GM12801 (cell line): ENCODE results near the gene CARD9.

Experiments
- TF ChIP-seq, protein P1 (sequence below): IDR thresholded peaks from one replicate; pipeline ENCODE4 v1.5.1; 2011; ENCODE audit warnings: control low read depth; ENCODE audit not compliant: insufficient read length; ENCODE audit errors: extremely low read depth

CARD9 gene

DNA sequence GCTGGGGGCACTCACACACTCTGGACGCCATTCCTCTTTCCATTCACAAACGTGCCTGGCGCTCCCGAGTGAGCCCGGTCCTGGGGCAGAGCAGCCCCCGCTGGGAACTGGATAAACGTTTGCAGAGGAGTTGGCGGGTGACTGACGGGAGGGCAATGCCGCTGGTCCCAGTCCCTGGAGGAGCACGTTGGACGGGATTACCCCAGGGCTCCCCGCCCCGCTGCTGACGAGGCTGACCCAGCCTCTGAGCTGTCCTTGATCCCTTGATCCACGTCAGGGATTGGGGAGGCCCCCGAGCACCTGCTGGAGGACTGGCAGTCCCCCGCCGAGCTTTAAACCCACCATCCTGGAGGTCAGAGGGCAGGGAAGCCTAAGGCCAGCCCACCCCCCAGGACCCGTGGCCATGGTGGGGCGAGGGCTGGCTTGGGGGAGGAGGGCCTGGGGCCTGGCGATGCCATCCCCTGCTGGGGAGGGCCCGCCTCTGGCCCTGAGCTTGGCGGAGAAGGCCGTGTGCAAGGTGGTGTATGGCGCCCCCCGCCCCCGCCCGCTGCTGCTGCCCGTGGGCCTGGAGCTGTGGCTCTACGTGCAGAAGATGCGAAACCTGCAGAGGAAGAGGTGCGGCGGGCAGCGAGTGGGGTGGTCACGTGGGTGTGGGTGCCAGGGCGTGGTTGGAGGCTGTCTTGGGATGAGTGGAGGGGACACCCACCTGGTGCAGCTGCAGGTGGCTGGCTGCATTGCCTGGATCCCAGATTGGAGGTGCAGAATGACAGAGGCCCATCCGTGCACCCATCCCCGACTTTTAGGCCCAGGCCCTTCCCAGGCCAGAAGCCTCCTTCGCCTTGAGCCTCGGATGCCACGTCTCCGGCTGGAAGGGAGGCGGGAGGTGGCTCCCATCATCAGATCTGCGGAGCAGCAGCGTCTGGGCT lies 41.6 kb downstream of the CARD9 start:
- TF ChIP-seq, protein P1, sequence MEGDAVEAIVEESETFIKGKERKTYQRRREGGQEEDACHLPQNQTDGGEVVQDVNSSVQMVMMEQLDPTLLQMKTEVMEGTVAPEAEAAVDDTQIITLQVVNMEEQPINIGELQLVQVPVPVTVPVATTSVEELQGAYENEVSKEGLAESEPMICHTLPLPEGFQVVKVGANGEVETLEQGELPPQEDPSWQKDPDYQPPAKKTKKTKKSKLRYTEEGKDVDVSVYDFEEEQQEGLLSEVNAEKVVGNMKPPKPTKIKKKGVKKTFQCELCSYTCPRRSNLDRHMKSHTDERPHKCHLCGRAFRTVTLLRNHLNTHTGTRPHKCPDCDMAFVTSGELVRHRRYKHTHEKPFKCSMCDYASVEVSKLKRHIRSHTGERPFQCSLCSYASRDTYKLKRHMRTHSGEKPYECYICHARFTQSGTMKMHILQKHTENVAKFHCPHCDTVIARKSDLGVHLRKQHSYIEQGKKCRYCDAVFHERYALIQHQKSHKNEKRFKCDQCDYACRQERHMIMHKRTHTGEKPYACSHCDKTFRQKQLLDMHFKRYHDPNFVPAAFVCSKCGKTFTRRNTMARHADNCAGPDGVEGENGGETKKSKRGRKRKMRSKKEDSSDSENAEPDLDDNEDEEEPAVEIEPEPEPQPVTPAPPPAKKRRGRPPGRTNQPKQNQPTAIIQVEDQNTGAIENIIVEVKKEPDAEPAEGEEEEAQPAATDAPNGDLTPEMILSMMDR: no peak

DNA sequence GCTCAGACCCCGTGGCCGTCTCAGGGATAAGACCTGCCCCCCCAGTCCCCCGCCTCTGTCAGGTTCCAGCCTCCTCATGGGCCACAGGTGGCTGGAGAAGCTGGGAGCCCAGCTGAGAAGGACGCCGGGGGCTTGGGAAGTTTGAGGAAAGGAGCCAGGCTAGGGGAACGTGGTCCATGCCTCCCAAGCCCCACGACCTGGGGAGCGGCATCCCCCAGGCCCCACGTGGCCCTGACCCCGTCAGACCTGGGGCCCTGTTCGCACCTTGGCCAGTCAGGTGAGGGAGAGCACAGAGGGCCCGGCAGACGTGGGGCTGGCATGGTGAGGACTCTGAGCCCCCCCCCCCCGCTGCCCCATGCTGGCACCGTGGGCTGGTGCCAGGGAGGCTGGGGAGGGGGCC lies 42.4 kb downstream of the CARD9 start:
- TF ChIP-seq, protein P1: no peak

DNA sequence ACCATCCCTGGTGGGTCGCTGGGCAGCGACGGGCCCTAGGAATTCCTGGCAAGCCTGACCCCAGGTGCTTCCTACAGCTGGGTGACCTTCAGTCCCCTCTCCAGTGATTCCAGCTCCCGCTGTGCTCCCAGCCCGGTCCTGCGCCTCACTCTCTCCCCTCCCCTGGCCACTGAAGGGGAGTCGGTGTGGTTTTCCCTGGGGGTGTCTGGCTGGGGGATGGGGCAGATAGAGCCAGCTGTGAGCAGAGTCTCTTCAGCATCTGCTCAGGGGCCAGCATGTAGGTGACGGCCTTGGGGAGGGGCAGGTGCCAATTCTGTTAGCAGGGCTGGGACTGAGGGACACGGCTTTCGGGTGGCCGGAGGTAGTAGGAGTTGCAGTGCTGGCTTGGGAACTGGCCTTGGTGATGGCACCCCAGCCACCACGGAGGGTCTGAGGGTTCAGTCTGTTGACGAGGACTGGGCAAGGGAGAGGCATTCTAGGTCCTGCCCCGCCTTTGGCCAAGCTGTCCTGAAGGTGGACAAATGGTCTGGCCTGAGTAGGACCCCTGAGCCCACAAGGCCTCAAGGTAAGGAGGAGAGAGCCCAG lies 43.0 kb downstream of the CARD9 start:
- TF ChIP-seq, protein P1: no peak

DNA sequence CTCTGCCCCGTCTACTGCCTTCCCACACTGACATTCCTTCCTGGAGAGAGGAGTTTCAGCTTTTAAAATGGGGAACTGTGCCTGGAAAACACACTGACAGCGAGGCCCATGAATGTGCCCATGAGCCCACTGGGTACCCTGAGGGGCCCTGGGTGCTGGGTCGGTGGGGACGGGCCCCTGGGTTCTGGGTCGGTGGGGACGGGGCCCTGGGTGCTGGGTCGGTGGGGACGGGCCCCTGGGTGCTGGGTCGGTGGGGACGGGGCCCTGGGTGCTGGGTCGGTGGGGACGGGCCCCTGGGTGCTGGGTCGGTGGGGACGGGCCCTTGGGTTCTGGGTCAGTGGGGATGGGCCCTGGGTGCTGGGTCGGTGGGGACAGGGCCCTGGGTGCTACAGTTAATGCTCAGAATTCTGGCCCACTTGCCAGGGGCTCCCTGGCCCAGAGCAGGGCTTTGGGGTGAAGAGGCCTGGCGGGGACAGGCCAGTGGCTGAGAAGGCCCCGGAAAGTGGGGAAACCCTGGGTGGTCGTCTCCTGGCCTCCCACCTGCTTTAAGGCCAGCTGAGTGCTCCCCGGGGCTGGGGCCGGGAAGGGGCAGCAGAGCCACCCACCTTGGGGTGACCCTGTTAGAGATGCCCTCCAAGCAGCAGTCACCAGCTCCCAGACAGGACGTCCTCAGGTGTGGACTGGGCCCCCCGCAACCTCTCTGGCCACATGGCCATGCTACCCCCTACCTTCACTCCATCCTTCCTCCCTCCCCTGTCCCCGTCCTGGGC lies 43.6 kb downstream of the CARD9 start:
- TF ChIP-seq, protein P1: no peak

DNA sequence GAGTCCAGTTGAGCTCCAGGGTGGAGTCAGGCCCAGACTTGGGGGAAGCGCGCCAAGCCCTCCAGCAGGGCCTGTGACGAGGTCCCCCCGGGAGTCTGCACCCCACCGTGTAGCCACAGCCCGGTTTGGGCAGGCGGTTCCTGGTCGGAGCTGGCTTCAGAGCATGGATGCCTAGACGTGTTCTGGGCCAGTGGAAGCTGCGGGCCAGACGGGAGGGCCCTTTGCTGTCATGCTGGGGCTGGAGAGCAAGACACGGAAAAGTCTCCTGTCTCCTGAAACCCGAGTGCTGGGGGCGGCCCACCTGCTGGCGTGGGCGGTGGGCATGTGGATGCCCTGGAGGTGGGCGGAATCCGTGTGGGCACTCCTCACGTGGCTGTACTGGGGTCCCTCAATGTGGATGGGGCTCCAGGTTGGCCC lies 44.2 kb downstream of the CARD9 start:
- TF ChIP-seq, protein P1: no peak

DNA sequence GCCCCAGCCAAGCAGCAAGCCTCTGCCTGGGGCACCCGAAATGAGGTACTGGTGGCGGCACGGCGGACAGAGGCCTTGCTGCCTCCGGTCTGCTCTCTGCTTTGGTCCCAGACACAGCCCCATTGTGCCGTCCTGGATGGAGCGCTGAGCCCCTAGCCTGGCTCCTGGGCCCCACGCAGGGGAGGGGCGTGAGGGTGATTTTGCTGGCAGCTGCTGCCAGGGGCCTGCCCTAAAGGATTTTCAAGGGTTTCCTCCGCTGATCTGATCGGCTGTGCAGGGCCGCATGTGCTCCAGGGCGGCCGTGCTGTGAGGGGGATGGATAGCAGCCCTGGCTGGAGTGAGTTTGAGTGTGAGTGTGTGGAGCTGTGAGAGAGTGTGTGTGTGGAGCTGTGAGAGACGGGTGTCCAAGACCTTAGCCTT lies 44.8 kb downstream of the CARD9 start:
- TF ChIP-seq, protein P1: no peak

DNA sequence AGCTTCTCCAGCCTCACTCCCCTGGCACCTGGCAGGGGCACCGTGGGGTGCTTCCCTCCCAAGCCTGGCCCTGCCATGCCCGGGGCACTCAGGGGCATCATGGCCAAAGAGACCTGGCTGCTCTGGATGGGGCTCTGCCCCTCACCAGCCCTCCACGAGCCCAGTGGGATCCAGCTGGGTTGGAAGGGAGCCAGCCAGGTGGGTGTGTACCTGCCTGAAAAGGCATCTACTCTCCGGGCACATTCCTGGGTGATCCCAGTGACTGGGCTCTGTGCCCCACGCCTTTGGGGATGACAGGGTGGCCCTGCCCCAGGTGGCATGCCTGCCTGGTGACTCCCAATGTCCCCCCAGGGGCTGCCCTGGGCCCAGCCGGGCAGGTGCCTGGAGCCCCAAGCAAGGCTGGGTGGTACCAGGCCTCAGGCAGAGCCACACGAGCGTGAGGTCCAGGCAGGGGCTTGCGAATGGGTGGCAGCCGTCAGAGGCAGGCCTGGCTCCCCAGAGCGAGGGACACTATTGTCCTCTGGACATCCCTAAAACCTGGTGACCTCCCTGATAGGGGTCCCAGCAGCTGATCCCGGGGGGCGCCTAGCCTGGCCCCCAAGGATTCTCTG lies 45.4 kb downstream of the CARD9 start:
- TF ChIP-seq, protein P1: no peak
